H1 (cell line): ENCODE data around the gene ALPI. TPM values are rescaled to one million over a fixed set of nuclear protein-coding genes. Genes with fewer than 3 reads are reported as not detected.

Experiments
- CTCF ChIA-PET: fragments of 300-600 bp; sonication (Branson Sonifier 250); formaldehyde crosslinking; loops from one replicate; lab custom pipeline; 2021; ENCODE audit not compliant: partially characterized antibody; lab: Charles Lee
- POLR2A ChIA-PET: fragments of 300-600 bp; sonication (Branson Sonifier 250); formaldehyde crosslinking; loops from one replicate; lab custom pipeline; 2021; ENCODE audit warnings: inconsistent platforms; ENCODE audit not compliant: partially characterized antibody; lab: Charles Lee
- DNase-seq, 2 experiments: peaks; one replicate each; pipeline versions ENCODE4 v3.0.0 to v3.0.0-alpha.2; 2010 to 2022; ENCODE audit warnings: low spot score in 2 of 2, low read depth in 1 of 2, mixed read lengths in 1 of 2
- FAIRE-seq: peaks from 2 replicates; lab custom pipeline; 2011; peaks lifted over from hg19 to GRCh38; lab: Jason Lieb, UNC
- H2AFZ ChIP-seq: 2 replicates; pipeline ENCODE4 v1.8.1; 2012; ENCODE audit warnings: low read length, inconsistent platforms
- H2AK5ac ChIP-seq: 2 replicates; pipeline ENCODE4 v1.6.1; 2013; ENCODE audit warnings: low read depth, low read length
- H2BK120ac ChIP-seq: replicated peaks from 2 replicates; pipeline ENCODE3; 2013; ENCODE audit warnings: low read depth, low read length, inconsistent platforms
- H2BK12ac ChIP-seq: 2 replicates; pipeline ENCODE4 v1.6.1; 2013; ENCODE audit warnings: low read depth, low read length
- H2BK15ac ChIP-seq: 2 replicates; pipeline ENCODE4 v1.6.1; 2013; ENCODE audit warnings: low read length
- H2BK20ac ChIP-seq: 2 replicates; pipeline ENCODE4 v1.6.1; 2013; ENCODE audit warnings: low read length
- H2BK5ac ChIP-seq: 2 replicates; pipeline ENCODE4 v1.6.1; 2013; ENCODE audit warnings: low read depth, low read length
- H3K14ac ChIP-seq: 2 replicates; pipeline ENCODE4 v1.6.1; 2013; ENCODE audit warnings: inconsistent platforms; ENCODE audit not compliant: insufficient read length
- H3K18ac ChIP-seq: 2 replicates; pipeline ENCODE4 v1.6.1; 2013; ENCODE audit warnings: low read length; ENCODE audit errors: extremely low read depth
- H3K23ac ChIP-seq: 2 replicates; pipeline ENCODE4 v1.6.1; 2013; ENCODE audit warnings: inconsistent platforms; ENCODE audit not compliant: insufficient read length
- H3K23me2 ChIP-seq: 2 replicates; pipeline ENCODE4 v1.6.1; 2013; ENCODE audit warnings: low read depth, low read length
- H3K27ac ChIP-seq: 2 replicates; pipeline ENCODE4 v1.6.1; 2011; ENCODE audit warnings: low read depth, low read length, inconsistent platforms
- H3K27me3 ChIP-seq, 4 experiments: replicated peaks in 1 of 4; 1 replicate in 1 of 4; 2 replicates in 3 of 4; pipeline versions ENCODE4 v1.6.1 to v1.8.1; 2011 to 2013; ENCODE audit warnings: low read length in 3 of 4, mild to moderate bottlenecking in 3 of 4, inconsistent platforms in 2 of 4, mixed read lengths in 2 of 4, moderate library complexity in 1 of 4; ENCODE audit not compliant: control insufficient read depth in 3 of 4, insufficient read depth in 3 of 4; ENCODE audit errors: extremely low read depth in 1 of 4
- H3K36me3 ChIP-seq, 4 experiments: 2 replicates each; pipeline versions ENCODE4 v1.6.1 to v1.8.1; 2011 to 2013; ENCODE audit warnings: mild to moderate bottlenecking in 4 of 4, low read length in 3 of 4, moderate library complexity in 2 of 4, control low read depth in 1 of 4, inconsistent platforms in 1 of 4; ENCODE audit not compliant: insufficient read depth in 4 of 4, control insufficient read depth in 2 of 4
- H3K4ac ChIP-seq: replicated peaks from 2 replicates; pipeline ENCODE3; 2013; ENCODE audit warnings: low read length, low read depth, mixed read lengths, inconsistent platforms; ENCODE audit not compliant: insufficient read length
- H3K4me1 ChIP-seq, 4 experiments: replicated peaks in 1 of 4; 1 replicate in 1 of 4; 2 replicates in 3 of 4; pipeline versions ENCODE4 v1.6.1 to v1.8.1; 2011 to 2013; ENCODE audit warnings: low read length in 3 of 4, inconsistent platforms in 2 of 4, mixed read lengths in 1 of 4; ENCODE audit not compliant: insufficient read depth in 4 of 4, control insufficient read depth in 3 of 4
- H3K4me2 ChIP-seq, 2 experiments: 2 replicates each; pipeline versions ENCODE4 v1.6.1 to v1.8.1; 2011 to 2013; ENCODE audit warnings: low read depth in 2 of 2, low read length in 2 of 2, control low read depth in 1 of 2, inconsistent platforms in 1 of 2, mild to moderate bottlenecking in 1 of 2; ENCODE audit not compliant: insufficient read depth in 1 of 2
- H3K4me3 ChIP-seq, 4 experiments: fragments of 200-600, 300-600 bp in 1 of 4; sonication (generic), shearing (Covaris generic), sonication (Bioruptor Twin) in 1 of 4; 2 replicates each; pipeline versions ENCODE4 v1.5.1 to v1.8.1; 2011 to 2016; ENCODE audit warnings: low read length in 4 of 4, low read depth in 3 of 4, control low read depth in 2 of 4, inconsistent platforms in 2 of 4, mild to moderate bottlenecking in 2 of 4, mixed read lengths in 1 of 4, moderate library complexity in 1 of 4; ENCODE audit not compliant: insufficient read depth in 2 of 4; ENCODE audit errors: extremely low read depth in 1 of 4
- H3K56ac ChIP-seq: replicated peaks from 2 replicates; pipeline ENCODE3; 2013; ENCODE audit warnings: low read depth, mild to moderate bottlenecking, mixed read lengths, low read length, inconsistent platforms; ENCODE audit not compliant: insufficient read length
- H3K79me1 ChIP-seq: 2 replicates; pipeline ENCODE4 v1.6.1; 2013; ENCODE audit warnings: low read depth, low read length, control low read depth
- H3K79me2 ChIP-seq, 2 experiments: 2 replicates each; pipeline versions ENCODE4 v1.6.1 to v1.8.1; 2012 to 2013; ENCODE audit warnings: low read length in 2 of 2, mild to moderate bottlenecking in 2 of 2, inconsistent platforms in 1 of 2; ENCODE audit not compliant: insufficient read depth in 2 of 2, control insufficient read depth in 1 of 2
- H3K9ac ChIP-seq, 4 experiments: replicated peaks in 1 of 4; 1 replicate in 1 of 4; 2 replicates in 3 of 4; pipeline versions ENCODE4 v1.6.1 to v1.8.1; 2011 to 2013; ENCODE audit warnings: low read depth in 3 of 4, low read length in 3 of 4, control low read depth in 2 of 4, mild to moderate bottlenecking in 2 of 4, moderate library complexity in 2 of 4, inconsistent platforms in 1 of 4; ENCODE audit errors: extremely low read depth in 1 of 4
- H3K9me3 ChIP-seq, 2 experiments: 2 replicates each; pipeline versions ENCODE4 v1.6.1 to v1.8.1; 2012 to 2013; ENCODE audit warnings: mild to moderate bottlenecking in 2 of 2, moderate library complexity in 2 of 2, control low read depth in 1 of 2, inconsistent platforms in 1 of 2, low read depth in 1 of 2, low read length in 1 of 2, mixed read lengths in 1 of 2; ENCODE audit not compliant: insufficient read depth in 2 of 2
- H4K20me1 ChIP-seq, 2 experiments: replicated peaks in 1 of 2; 2 replicates each; pipeline versions ENCODE3 to v1.8.1; 2011 to 2013; ENCODE audit warnings: inconsistent platforms in 2 of 2, low read length in 2 of 2, mild to moderate bottlenecking in 1 of 2; ENCODE audit not compliant: insufficient read depth in 2 of 2, control insufficient read depth in 1 of 2
- H4K5ac ChIP-seq: 2 replicates; pipeline ENCODE4 v1.6.1; 2013; ENCODE audit warnings: low read length, low read depth, mixed read lengths, inconsistent platforms; ENCODE audit not compliant: insufficient read length
- H4K8ac ChIP-seq: 2 replicates; pipeline ENCODE4 v1.8.0; 2013; ENCODE audit warnings: mild to moderate bottlenecking, moderate library complexity, low read length, inconsistent platforms; ENCODE audit not compliant: insufficient read depth; ENCODE audit errors: extremely low read depth
- H4K91ac ChIP-seq: replicated peaks from 2 replicates; pipeline ENCODE3; 2013; ENCODE audit warnings: low read length, mixed read lengths, inconsistent platforms; ENCODE audit not compliant: insufficient read length
- BACH1 ChIP-seq: IDR thresholded peaks from 2 replicates; pipeline ENCODE4 v1.6.1; 2012; ENCODE audit warnings: low read length, improper control_type of control experiment
- CEBPB ChIP-seq: IDR thresholded peaks from 2 replicates; pipeline ENCODE4 v1.6.1; 2012; ENCODE audit warnings: low read depth, low read length
- CHD2 ChIP-seq: IDR thresholded peaks from 2 replicates; pipeline ENCODE4 v1.6.1; 2012; ENCODE audit warnings: low read length, improper control_type of control experiment
- CTBP2 ChIP-seq: IDR thresholded peaks from 2 replicates; pipeline ENCODE4 v1.7.0; 2011; ENCODE audit warnings: borderline replicate concordance, mild to moderate bottlenecking, moderate library complexity, mixed read lengths, low read length; ENCODE audit not compliant: insufficient read depth, insufficient read length
- EGR1 ChIP-seq: IDR thresholded peaks from 2 replicates; pipeline ENCODE4 v1.6.1; 2011; ENCODE audit warnings: low read depth, low read length, borderline replicate concordance
- HDAC2 ChIP-seq, 2 experiments: fragments of 300-600 bp in 1 of 2; sonication (generic) in 1 of 2; IDR thresholded peaks; 2 replicates each; pipeline ENCODE4 v1.6.1; 2011 to 2012; ENCODE audit warnings: low read depth in 2 of 2, low read length in 2 of 2, mild to moderate bottlenecking in 2 of 2, moderate library complexity in 2 of 2, borderline replicate concordance in 1 of 2, inconsistent platforms in 1 of 2
- JUND ChIP-seq: IDR thresholded peaks from 2 replicates; pipeline ENCODE4 v1.6.1; 2011; ENCODE audit warnings: mild to moderate bottlenecking, improper control_type of control experiment, low read length
- RXRA ChIP-seq: IDR thresholded peaks from 2 replicates; pipeline ENCODE4 v1.6.1; 2011; ENCODE audit warnings: low read depth, mild to moderate bottlenecking, low read length, moderate library complexity; ENCODE audit not compliant: insufficient read depth
- SIX5 ChIP-seq: IDR thresholded peaks from 2 replicates; pipeline ENCODE4 v1.6.1; 2011; ENCODE audit warnings: mild to moderate bottlenecking, low read depth, low read length
- SP1 ChIP-seq: IDR thresholded peaks from 2 replicates; pipeline ENCODE4 v1.6.1; 2011; ENCODE audit warnings: low read depth, low read length
- SUZ12 ChIP-seq: fragments of 200-600 bp; sonication (generic); IDR thresholded peaks from 2 replicates; pipeline ENCODE4 v1.6.1; 2012; ENCODE audit warnings: mild to moderate bottlenecking, inconsistent platforms, low read length, moderate library complexity, mixed read lengths
- TAF1 ChIP-seq: IDR thresholded peaks from 2 replicates; pipeline ENCODE4 v1.6.1; 2011; ENCODE audit warnings: mild to moderate bottlenecking, low read depth, low read length
- TAF7 ChIP-seq: optimal IDR thresholded peaks from 2 replicates; pipeline ENCODE3; 2011; ENCODE audit warnings: low read depth, mild to moderate bottlenecking, inconsistent platforms, low read length, moderate library complexity, borderline replicate concordance
- TBP ChIP-seq: IDR thresholded peaks from 2 replicates; pipeline ENCODE4 v1.6.1; 2011; ENCODE audit warnings: low read depth, low read length, improper control_type of control experiment
- WGBS, 2 experiments: shearing (Covaris generic) in 1 of 2; methylation state at CpG; one replicate each; pipeline versions ENCODE4 v1.1.6 to v1.1.7; 2013 to 2015; ENCODE audit warnings: low lambda C conversion rate in 2 of 2, mixed read lengths in 2 of 2, inconsistent platforms in 1 of 2, low coverage in 1 of 2, missing lambda C conversion rate in 1 of 2; ENCODE audit not compliant: insufficient replicate concordance in 2 of 2, insufficient coverage in 1 of 2, insufficient read length in 1 of 2; ENCODE audit errors: extremely low coverage in 1 of 2, missing lambda C conversion rate in 1 of 2; 5-methylcytosine and 5-hydroxymethylcytosine counted together
- polyA plus RNA-seq, 7 experiments: library from polyadenylated mRNA; depleted of rRNA in 3 of 7; stranded (reverse) in 5 of 7; unstranded in 2 of 7; fragments of >200 nt in 5 of 7; fragments of 200-250 nt in 2 of 7; gene quantifications; 1 replicate in 5 of 7; 2 replicates in 1 of 7; 4 replicates in 1 of 7; pipeline versions ENCODE4 v1.2.1 to v1.2.3, GENCODE V29; 2011 to 2013; ENCODE audit warnings: missing spikeins in 2 of 7, mixed read lengths in 2 of 7
- total RNA-seq: library from RNA; stranded (reverse); fragmentation: NEBNext Ultra II Directional; extraction: Animal tissue kit (Norgen Biotek cat#: 25700); gene quantifications from 2 replicates; pipeline ENCODE4 v1.2.1, GENCODE V29; 2021

Gene ALPI
- total and polyA plus RNA-seq, 2 of the 8 experiments (the other 6 are each of a cell fraction or from before 2014, with no cell fraction given) = not detected

DNA sequence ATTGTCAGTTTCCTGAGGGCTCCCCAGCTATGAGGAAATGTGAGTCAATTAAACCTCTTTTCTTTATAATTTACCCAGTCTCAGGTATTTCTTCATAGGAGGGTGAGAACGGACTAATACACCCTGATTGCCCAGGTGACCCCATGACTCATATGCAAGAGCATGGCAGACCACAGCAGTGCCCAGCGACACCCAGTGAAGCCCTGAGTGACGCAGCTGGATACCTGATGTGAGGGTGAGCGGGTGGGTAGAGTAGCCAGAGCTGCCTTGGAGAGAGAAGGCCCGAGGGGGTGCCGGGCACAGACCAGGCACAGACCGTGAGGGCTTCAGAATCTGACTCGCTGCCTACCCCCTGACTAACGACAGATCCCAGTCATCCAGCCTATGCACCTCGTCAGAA, 33.9 kb upstream of the ALPI start:
- CTCF ChIA-PET = interaction anchor here (1.3 to 9.8 kb wide), 6 partner anchors 8 to 56 kb away, joined by 6 to 80 read pairs (median 7); no protein-coding TSS in a partner anchor
- Histone ChIP-seq H3K27me3 (peaks cover 12 to 40% (median 36%) of the 10 kb centered on the region in 4 experiments), H3K4me3 (peak overlapping the region in 2 of 4 experiments; percentile 2 to 76; a peak in 1 of 8 replicates), H4K20me1 (peaks cover 2 to 10% of the 10 kb centered on the region in 2 experiments), H3K56ac (peak overlapping the region; percentile 71), H3K27ac (peak overlapping the region; percentile 51; the same call in 1 of the 2 replicates), H3K18ac (peak overlapping the region; percentile 99), H3K23ac (no peak overlapping the region), H2BK5ac (peak overlapping the region; percentile 38; the same call in 1 of the 2 replicates), H3K4me2 (peak overlapping the region; percentile 39 to 77; a peak in 3 of 4 replicates), H3K4me1 (peaks cover 8 to 43% (median 31%) of the 10 kb centered on the region in 4 experiments), H2BK20ac (peak overlapping the region; percentile 25), H2BK12ac (peak overlapping the region; percentile 98), H3K14ac (no peak overlapping the region), H3K9ac (no peak overlapping the region), H2BK15ac (0 out of 2 replicates have a peak overlapping the region, but pooled peaks have one; percentile 72), H4K5ac (peak overlapping the region; percentile 38), H3K23me2 (peaks cover 23% of the 10 kb centered on the region; the same call in 1 of the 2 replicates), H3K79me2 (peaks cover 0 to 41% of the 10 kb centered on the region in 2 experiments; a peak in 2 of 4 replicates), H3K9me3 (no peaks in the 10 kb centered on the region), H3K36me3 (peaks cover 2 to 34% (median 18%) of the 10 kb centered on the region in 4 experiments; a peak in 7 of 8 replicates), H4K8ac (no peak overlapping the region), H3K79me1 (peaks cover 4% of the 10 kb centered on the region), H2AK5ac (peak overlapping the region; percentile 97), H2AFZ (no peak overlapping the region), H4K91ac (peak overlapping the region; percentile 96), H2BK120ac (peak overlapping the region; percentile 30), H3K4ac (peak overlapping the region; percentile 95)
- DNase-seq (no peak), FAIRE-seq (no peak)
- WGBS, 2 experiments = 70% methylated on average over 10 of the region's 10 CpGs; no CpG with 5 or more reads in 1 of the 2 experiments
- POLR2A ChIA-PET = interaction anchor here (1.1 to 5.8 kb wide), 8 partner anchors 8 to 35 kb away, joined by 3 to 57 read pairs (median 6); no protein-coding TSS in a partner anchor
- TF ChIP-seq CEBPB (no peak), CTBP2 (no peak), EGR1 (no peak), SUZ12 (no peak), SIX5 (no peak), RXRA (no peak), TBP (no peak), BACH1 (no peak), HDAC2 (IDR thresholded peaks at IDR 0.05; ENCODE audit: borderline replicate concordance in 1 of 2, low read depth in 2 of 2, low read length in 2 of 2) (no peak), JUND (no peak), TAF1 (no peak), TAF7 (no peak), CHD2 (no peak), SP1 (no peak)
